Trophoblast cell (in vitro differentiated cells and primary cell): ENCODE data around the gene SHKBP1.
A peak's percentile ranks its signal among the peaks of the same experiment; 100 is the strongest.

Experiments
- DNase-seq, 2 donors: peaks; one replicate each; pipeline ENCODE4 v3.0.0-alpha.2; 2016
- H2AFZ ChIP-seq: 2 replicates; pipeline ENCODE4 v1.6.1; 2013; ENCODE audit warnings: low read length, moderate library complexity, mild to moderate bottlenecking; ENCODE audit not compliant: insufficient read depth, poor library complexity
- H2AK5ac ChIP-seq: 2 replicates; pipeline ENCODE4 v1.6.1; 2013; ENCODE audit warnings: mild to moderate bottlenecking, low read length
- H2BK120ac ChIP-seq: 2 replicates; pipeline ENCODE4 v1.6.1; 2013; ENCODE audit warnings: low read length, mild to moderate bottlenecking, moderate library complexity; ENCODE audit not compliant: insufficient read depth, poor library complexity
- H2BK12ac ChIP-seq: 2 replicates; pipeline ENCODE4 v1.6.1; 2013; ENCODE audit warnings: mild to moderate bottlenecking, low read length, moderate library complexity
- H2BK5ac ChIP-seq: 2 replicates; pipeline ENCODE4 v1.6.1; 2013; ENCODE audit warnings: low read length, low read depth, moderate library complexity, mild to moderate bottlenecking; ENCODE audit not compliant: poor library complexity
- H3K14ac ChIP-seq: 2 replicates; pipeline ENCODE4 v1.6.1; 2013; ENCODE audit warnings: mild to moderate bottlenecking, low read length
- H3K18ac ChIP-seq: 2 replicates; pipeline ENCODE4 v1.6.1; 2013; ENCODE audit warnings: mild to moderate bottlenecking, low read length
- H3K23ac ChIP-seq: 2 replicates; pipeline ENCODE4 v1.6.1; 2013; ENCODE audit warnings: low read length
- H3K27ac ChIP-seq: 2 replicates; pipeline ENCODE4 v1.5.1; 2013; ENCODE audit warnings: low read depth, mild to moderate bottlenecking, inconsistent platforms, low read length, moderate library complexity
- H3K27me3 ChIP-seq: 2 replicates; pipeline ENCODE4 v1.6.1; 2013; ENCODE audit warnings: inconsistent platforms, mild to moderate bottlenecking, low read length, moderate library complexity; ENCODE audit not compliant: insufficient read depth
- H3K36me3 ChIP-seq, 2 experiments: 1 replicate in 1 of 2; 2 replicates in 1 of 2; pipeline ENCODE4 v1.6.1; 2013; ENCODE audit warnings: low read length in 2 of 2, mild to moderate bottlenecking in 2 of 2, moderate library complexity in 1 of 2; ENCODE audit not compliant: insufficient read depth in 2 of 2, control insufficient read depth in 1 of 2
- H3K4ac ChIP-seq: 2 replicates; pipeline ENCODE4 v1.6.1; 2013; ENCODE audit warnings: low read depth, mild to moderate bottlenecking, low read length, moderate library complexity
- H3K4me1 ChIP-seq, 2 experiments: 1 replicate in 1 of 2; 2 replicates in 1 of 2; pipeline ENCODE4 v1.6.1; 2013; ENCODE audit warnings: low read length in 2 of 2, mild to moderate bottlenecking in 2 of 2, moderate library complexity in 1 of 2; ENCODE audit not compliant: insufficient read depth in 2 of 2, control insufficient read depth in 1 of 2
- H3K4me2 ChIP-seq: 2 replicates; pipeline ENCODE4 v1.6.1; 2013; ENCODE audit warnings: inconsistent platforms, mild to moderate bottlenecking, low read length, moderate library complexity
- H3K4me3 ChIP-seq: 2 replicates; pipeline ENCODE4 v1.5.1; 2013; ENCODE audit warnings: mild to moderate bottlenecking, low read depth, low read length, inconsistent platforms
- H3K79me1 ChIP-seq: one replicate; pipeline ENCODE4 v1.6.1; 2013; ENCODE audit warnings: low read length
- H3K79me2 ChIP-seq: 2 replicates; pipeline ENCODE4 v1.6.1; 2013; ENCODE audit warnings: low read length, mild to moderate bottlenecking; ENCODE audit not compliant: control insufficient read depth, insufficient read depth, poor library complexity
- H3K9ac ChIP-seq: 2 replicates; pipeline ENCODE4 v1.6.1; 2013; ENCODE audit warnings: mild to moderate bottlenecking, low read length
- H3K9me3 ChIP-seq: 2 replicates; pipeline ENCODE4 v1.6.1; 2013; ENCODE audit warnings: low read depth, mild to moderate bottlenecking, control low read depth, inconsistent platforms, low read length; ENCODE audit not compliant: insufficient read depth
- H4K12ac ChIP-seq: 2 replicates; pipeline ENCODE4 v1.6.1; 2013; ENCODE audit warnings: low read depth, mild to moderate bottlenecking, low read length, moderate library complexity
- H4K8ac ChIP-seq: 2 replicates; pipeline ENCODE4 v1.6.1; 2013; ENCODE audit warnings: low read depth, mild to moderate bottlenecking, low read length, moderate library complexity
- H4K91ac ChIP-seq: one replicate; pipeline ENCODE4 v1.6.1; 2013; ENCODE audit warnings: low read depth, mild to moderate bottlenecking, low read length, moderate library complexity
- WGBS: extraction: QIAGEN DNeasy Blood & Tissue Kit; methylation state at CpG from one replicate; pipeline ENCODE4 v1.1.7; 2013; ENCODE audit warnings: missing lambda C conversion rate; ENCODE audit not compliant: insufficient read length, insufficient coverage; ENCODE audit errors: extremely low coverage; 5-methylcytosine and 5-hydroxymethylcytosine counted together

SHKBP1 gene

DNA sequence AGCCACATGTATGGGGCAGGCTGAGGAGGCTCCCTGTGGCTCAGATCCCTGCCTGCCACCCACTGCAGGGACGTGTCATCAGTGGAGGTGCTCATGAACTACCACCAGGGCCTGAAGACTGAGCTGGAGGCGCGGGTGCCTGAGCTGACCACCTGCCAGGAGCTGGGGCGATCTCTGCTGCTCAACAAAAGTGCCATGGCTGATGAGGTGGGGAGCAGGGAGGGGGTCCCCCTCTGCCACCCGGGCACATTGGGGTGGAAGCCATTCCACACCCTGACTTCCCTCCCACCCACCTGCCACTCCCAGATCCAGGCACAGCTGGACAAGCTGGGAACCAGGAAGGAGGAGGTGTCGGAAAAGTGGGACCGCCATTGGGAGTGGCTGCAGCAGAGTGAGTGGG lies 11.3 kb upstream of the SHKBP1 start:
- H3K9me3 ChIP-seq: peaks cover 3% of the 10 kb centered on the region
- H3K14ac ChIP-seq: no peak overlapping the region
- H4K8ac ChIP-seq: no peak overlapping the region
- no peaks in the 10 kb centered on the region for H3K36me3 ChIP-seq
- H3K27me3 ChIP-seq: peaks cover 24% of the 10 kb centered on the region
- H3K18ac ChIP-seq: no peak overlapping the region
- H3K27ac ChIP-seq: no peak overlapping the region
- no peak overlapping the region for H4K91ac ChIP-seq
- H3K4me1 ChIP-seq: peaks cover 5 to 6% of the 10 kb centered on the region in 2 experiments
- H3K4me2 ChIP-seq: no peak overlapping the region
- H3K79me2 ChIP-seq: no peaks in the 10 kb centered on the region
- H3K23ac ChIP-seq: no peak overlapping the region
- DNase-seq: no peak
- peaks cover 3% of the 10 kb centered on the region for H3K79me1 ChIP-seq
- H3K4me3 ChIP-seq: no peak overlapping the region
- H2AK5ac ChIP-seq: no peak overlapping the region
- H2BK12ac ChIP-seq: no peak overlapping the region
- no peak overlapping the region for H3K4ac ChIP-seq
- H2BK5ac ChIP-seq: no peak overlapping the region
- H2AFZ ChIP-seq: no peak overlapping the region
- H3K9ac ChIP-seq: no peak overlapping the region
- WGBS: no CpG with 5 or more reads among the region's 7 CpGs
- H2BK120ac ChIP-seq: no peak overlapping the region
- no peak overlapping the region for H4K12ac ChIP-seq

DNA sequence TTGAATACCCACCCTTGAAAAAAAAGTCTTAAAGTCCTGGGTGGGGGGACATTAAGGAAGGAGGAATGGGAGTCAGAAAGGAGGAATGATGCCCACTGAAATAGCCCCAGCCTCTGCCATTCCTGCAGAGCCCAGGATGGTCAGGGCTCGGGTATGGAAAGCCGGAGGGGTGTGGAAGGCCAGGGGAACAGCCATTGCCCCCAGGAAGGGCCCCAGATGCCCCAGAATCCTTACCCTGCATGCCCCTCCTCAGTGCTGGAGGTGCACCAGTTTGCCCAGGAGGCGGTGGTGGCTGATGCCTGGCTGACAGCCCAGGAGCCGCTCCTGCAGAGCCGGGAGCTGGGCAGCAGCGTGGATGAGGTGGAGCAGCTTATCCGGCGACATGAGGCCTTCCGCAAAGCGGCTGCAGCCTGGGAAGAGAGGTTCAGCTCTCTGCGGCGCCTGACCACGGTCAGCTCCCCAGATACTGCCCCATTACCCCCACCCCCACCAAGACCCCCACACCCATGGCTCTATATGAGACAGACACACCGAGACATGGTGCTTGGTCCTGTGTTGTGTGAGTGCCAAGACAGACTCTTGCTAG lies 10.7 kb upstream of the SHKBP1 start:
- peaks cover 24% of the 10 kb centered on the region for H3K27me3 ChIP-seq
- no peak overlapping the region for H3K4ac ChIP-seq
- H3K9me3 ChIP-seq: peaks cover 3% of the 10 kb centered on the region
- H2BK120ac ChIP-seq: no peak overlapping the region
- no peak overlapping the region for H3K4me3 ChIP-seq
- no peak overlapping the region for H3K9ac ChIP-seq
- no peak overlapping the region for H3K27ac ChIP-seq
- H2AK5ac ChIP-seq: no peak overlapping the region
- peaks cover 3% of the 10 kb centered on the region for H3K79me1 ChIP-seq
- H3K14ac ChIP-seq: no peak overlapping the region
- DNase-seq: no peak
- H3K4me1 ChIP-seq: peaks cover 6 to 7% of the 10 kb centered on the region in 2 experiments
- H3K23ac ChIP-seq: no peak overlapping the region
- H2BK5ac ChIP-seq: no peak overlapping the region
- no peaks in the 10 kb centered on the region for H3K79me2 ChIP-seq
- no peak overlapping the region for H2BK12ac ChIP-seq
- no peak overlapping the region for H3K4me2 ChIP-seq
- no peak overlapping the region for H4K12ac ChIP-seq
- H3K36me3 ChIP-seq: no peaks in the 10 kb centered on the region
- H4K91ac ChIP-seq: no peak overlapping the region
- H2AFZ ChIP-seq: no peak overlapping the region
- H3K18ac ChIP-seq: no peak overlapping the region
- no CpG with 5 or more reads among the region's 14 CpGs for WGBS
- H4K8ac ChIP-seq: no peak overlapping the region

GRCh38 chr19:40567040-40567749 lies 9.5 kb upstream of the SHKBP1 start:
- no peak overlapping the region for H3K18ac ChIP-seq
- WGBS: no CpG with 5 or more reads among the region's 20 CpGs

DNA sequence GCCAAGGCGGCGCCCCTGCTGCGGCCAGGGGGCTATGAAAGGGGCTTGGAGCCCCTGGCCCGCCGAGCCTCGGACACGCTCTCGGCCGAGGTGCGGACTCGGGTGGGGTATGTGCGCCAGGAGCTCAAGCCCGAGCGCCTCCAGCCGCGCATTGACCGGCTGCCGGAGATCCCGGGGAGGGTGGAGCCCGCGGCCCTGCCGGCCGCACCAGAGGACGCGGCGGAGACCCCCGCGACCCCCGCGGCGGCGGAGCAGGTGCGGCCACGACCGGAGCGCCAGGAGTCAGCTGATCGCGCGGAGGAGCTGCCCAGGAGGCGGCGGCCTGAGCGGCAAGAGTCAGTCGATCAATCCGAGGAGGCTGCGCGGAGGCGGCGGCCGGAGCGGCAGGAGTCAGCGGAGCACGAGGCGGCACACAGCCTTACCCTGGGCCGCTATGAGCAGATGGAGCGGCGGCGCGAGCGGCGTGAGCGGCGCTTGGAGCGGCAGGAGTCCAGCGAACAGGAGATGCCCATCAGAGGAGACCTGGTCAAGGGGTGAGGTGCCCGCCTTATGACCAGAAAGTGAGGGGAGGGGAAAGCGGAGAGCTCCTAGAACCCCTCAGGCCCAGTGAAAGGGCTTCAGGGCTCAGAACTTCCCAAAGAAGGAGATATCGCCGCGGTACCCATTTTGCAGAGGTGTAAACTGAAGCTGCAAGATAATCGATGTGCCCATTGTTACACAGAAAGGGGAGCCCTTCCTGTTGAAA lies 8.8 kb upstream of the SHKBP1 start:
- H3K14ac ChIP-seq: no peak overlapping the region
- H3K79me2 ChIP-seq: no peaks in the 10 kb centered on the region
- no peak overlapping the region for H2BK120ac ChIP-seq
- H3K79me1 ChIP-seq: peaks cover 3% of the 10 kb centered on the region
- no peak overlapping the region for H3K4me2 ChIP-seq
- H3K9me3 ChIP-seq: peaks cover 5% of the 10 kb centered on the region
- H2BK12ac ChIP-seq: no peak overlapping the region
- H4K12ac ChIP-seq: no peak overlapping the region
- no peak overlapping the region for H3K27ac ChIP-seq
- H4K91ac ChIP-seq: no peak overlapping the region
- no peaks in the 10 kb centered on the region for H3K36me3 ChIP-seq
- no peak overlapping the region for H3K4ac ChIP-seq
- no peak overlapping the region for H2AK5ac ChIP-seq
- no peak overlapping the region for H4K8ac ChIP-seq
- H3K4me1 ChIP-seq: peaks cover 6 to 7% of the 10 kb centered on the region in 2 experiments
- no peak overlapping the region for H3K23ac ChIP-seq
- no CpG with 5 or more reads among the region's 70 CpGs for WGBS
- no peak overlapping the region for H3K18ac ChIP-seq
- peak in 1 of 2 donors; percentile 51 for DNase-seq
- H2AFZ ChIP-seq: no peak overlapping the region
- no peak overlapping the region for H3K4me3 ChIP-seq
- H3K27me3 ChIP-seq: peaks cover 24% of the 10 kb centered on the region
- no peak overlapping the region for H2BK5ac ChIP-seq
- H3K9ac ChIP-seq: no peak overlapping the region

More at GRCh38 chr19:40567040-40567749, 9.5 kb upstream of the SHKBP1 start:
- no peak overlapping the region for H4K12ac ChIP-seq
- no peak overlapping the region for H3K4me3 ChIP-seq
- no peaks in the 10 kb centered on the region for H3K79me2 ChIP-seq
- no peak overlapping the region for H2AFZ ChIP-seq
- H3K4me2 ChIP-seq: no peak overlapping the region
- no peak overlapping the region for H3K4ac ChIP-seq
- H3K4me1 ChIP-seq: peaks cover 6 to 7% of the 10 kb centered on the region in 2 experiments
- H3K23ac ChIP-seq: no peak overlapping the region
- peaks cover 24% of the 10 kb centered on the region for H3K27me3 ChIP-seq
- H4K91ac ChIP-seq: no peak overlapping the region
- no peak overlapping the region for H4K8ac ChIP-seq
- H3K36me3 ChIP-seq: no peaks in the 10 kb centered on the region
- H2AK5ac ChIP-seq: no peak overlapping the region
- H2BK12ac ChIP-seq: no peak overlapping the region
- no peak overlapping the region for H2BK120ac ChIP-seq
- H3K14ac ChIP-seq: no peak overlapping the region
- no peak overlapping the region for H2BK5ac ChIP-seq
- no peak overlapping the region for H3K27ac ChIP-seq
- no peak for DNase-seq
- H3K9ac ChIP-seq: no peak overlapping the region
- peaks cover 5% of the 10 kb centered on the region for H3K9me3 ChIP-seq
- H3K79me1 ChIP-seq: peaks cover 3% of the 10 kb centered on the region
